ENCODE results near the gene CUBN. TPM values are rescaled to one million over a fixed set of nuclear protein-coding genes. Genes with fewer than 3 reads are reported as not detected.

Gene CUBN
- total and polyA plus RNA-seq, 9 of the 15 experiments (the other 6 are each of a cell fraction or from before 2014, with no cell fraction given): 0.04 to 0.33 (median 0.09) TPM

- FAIRE-seq (no peak), ATAC-seq (no peak), DNase-seq (ENCODE audit: extremely low read depth in 1 of 4, low spot score in 3 of 4) (no peak)
- H3K79me2 ChIP-seq (ENCODE audit: control insufficient read depth, insufficient read depth, low read length): no peaks in the 10 kb centered on the region
- no peak for TF ChIP-seq PATZ1 (CRISPR knock-in tag; IDR thresholded peaks at IDR 0.05; ENCODE audit: borderline replicate concordance)
- no peak for TF ChIP-seq FOXJ2 (tag; IDR thresholded peaks at IDR 0.05)
- TF ChIP-seq MYNN (IDR thresholded peaks at IDR 0.05): no peak
- TF ChIP-seq MYNN (CRISPR knock-in tag; IDR thresholded peaks at IDR 0.05): no peak
- TF ChIP-seq SRF (CRISPR knock-in tag; IDR thresholded peaks at IDR 0.05): no peak
- TF ChIP-seq NR1H2 (CRISPR knock-in tag; IDR thresholded peaks at IDR 0.05): no peak
- TF ChIP-seq CHD2 (IDR thresholded peaks at IDR 0.05; ENCODE audit: low read depth, low read length): no peak
- no peak for TF ChIP-seq RBM14 (IDR thresholded peaks at IDR 0.05; ENCODE audit: borderline replicate concordance, insufficient read depth, low read depth, low read length)
- TF ChIP-seq ZNF583 (CRISPR knock-in tag; IDR thresholded peaks at IDR 0.05): no peak
- TF ChIP-seq MTA3 (IDR thresholded peaks at IDR 0.05; ENCODE audit: borderline replicate concordance): no peak
- TF ChIP-seq MEF2D (tag; conservative IDR thresholded peaks at IDR 0.05; ENCODE audit: low read depth): no peak
- no peak for TF ChIP-seq RAD21 (CRISPR knock-in tag; conservative IDR thresholded peaks at IDR 0.05 in 1 of 2, IDR thresholded peaks at IDR 0.05 in 1 of 2)
- in situ Hi-C loops (cut with MboI) (no loop called here), intact Hi-C loops (cut with micrococcal nuclease) (no loop called here)
- ChIA-PET CTCF (ENCODE audit: low intra/inter-chr PET ratio) (no interaction called here), POLR2A (interaction anchor here (0.5 to 1.7 kb wide), 2 partner anchors 10 to 81 kb away, joined by 3 to 4 read pairs; no protein-coding TSS in a partner anchor)
- H4K20me1 ChIP-seq (replicated peaks; ENCODE audit: control insufficient read depth, insufficient read depth, low read length): no peaks in the 10 kb centered on the region
- no peak overlapping the region for H2AFZ ChIP-seq (ENCODE audit: low read depth, low read length)
- H3K4me1 ChIP-seq (replicated peaks in 1 of 2; ENCODE audit: control insufficient read depth in 2 of 2, insufficient read depth in 2 of 2, low read length in 2 of 2): no peaks in the 10 kb centered on the region
- 16% methylated on average over 3 of the region's 3 CpGs for WGBS (ENCODE audit: insufficient coverage, low coverage, missing lambda C conversion rate)
- BruUV-seq (replicated peaks): no TSS peak
- H3K9me1 ChIP-seq (ENCODE audit: control insufficient read depth, insufficient read depth, low read length): no peaks in the 10 kb centered on the region
- H3K27ac ChIP-seq (ENCODE audit: extremely low read depth, low read depth, low read length): no peak overlapping the region
- H3K9ac ChIP-seq (ENCODE audit: insufficient read depth in 1 of 2, low read depth in 2 of 2, low read length in 2 of 2): no peak overlapping the region
- H3K27me3 ChIP-seq (ENCODE audit: control insufficient read depth in 2 of 2, insufficient read depth in 2 of 2, low read length in 2 of 2): peaks cover 0 to 2% of the 10 kb centered on the region in 2 experiments; a peak in 2 of 5 replicates
- no peaks in the 10 kb centered on the region for H3K9me3 ChIP-seq (replicated peaks; ENCODE audit: control insufficient read depth, insufficient read depth, low read depth, low read length)
- H3K36me3 ChIP-seq (ENCODE audit: control insufficient read depth, insufficient read depth, low read length): no peaks in the 10 kb centered on the region
- H3K4me3 ChIP-seq: no peak overlapping the region
- no peak overlapping the region for H3K4me2 ChIP-seq (ENCODE audit: insufficient read depth, low read length)
These were observed 259.3 kb downstream of the CUBN start for GRCh38 chr10:16870331-16870730.

All from K562 (cell line).